Naive thymus-derived CD4-positive, alpha-beta T cell (primary cell): ENCODE measurements around the gene PRKRIP1. TPM values are rescaled to one million over a fixed set of nuclear protein-coding genes. Genes with fewer than 3 reads are reported as not detected.

Experiments used
- ATAC-seq: fragments of 150-1000 bp; cut with Tn5 transposase; 2 replicates; pipeline ENCODE4 v1.10.0; 2021; ENCODE audit warnings: mild to moderate bottlenecking, moderate library complexity
- CTCF ChIA-PET: fragments of 350-600 bp; sonication (Branson Sonifier 250); formaldehyde crosslinking; loops from one replicate; lab custom pipeline; 2021; ENCODE audit warnings: antibody characterized with exemption; lab: Charles Lee
- POLR2A ChIA-PET: fragments of 350-600 bp; sonication (Branson Sonifier 250); formaldehyde crosslinking; loops from one replicate; lab custom pipeline; 2021; ENCODE audit warnings: antibody characterized with exemption, inconsistent platforms; lab: Charles Lee
- DNase-seq, 9 donors: peaks; one replicate each; pipeline versions ENCODE4 v3.0.0 to v3.0.0-alpha.2; 2020 to 2022; ENCODE audit warnings: mixed read lengths in 1 of 9
- H3K27ac ChIP-seq: one replicate; pipeline ENCODE4 v1.7.0; 2013; ENCODE audit warnings: mild to moderate bottlenecking, low read depth, low read length, moderate library complexity
- H3K27me3 ChIP-seq, 2 donors: one replicate each; pipeline ENCODE4 v1.7.0; 2013; ENCODE audit warnings: low read length in 2 of 2, mild to moderate bottlenecking in 2 of 2, moderate library complexity in 2 of 2; ENCODE audit not compliant: control insufficient read depth in 2 of 2, insufficient read depth in 2 of 2
- H3K36me3 ChIP-seq, 3 experiments: 1 replicate in 2 of 3; 2 replicates in 1 of 3; pipeline ENCODE4 v1.7.0; 2013; ENCODE audit warnings: low read length in 3 of 3, mild to moderate bottlenecking in 3 of 3, moderate library complexity in 1 of 3; ENCODE audit not compliant: insufficient read depth in 3 of 3, control insufficient read depth in 2 of 3
- H3K4me1 ChIP-seq, 2 donors: one replicate each; pipeline ENCODE4 v1.7.0; 2013; ENCODE audit warnings: low read length in 2 of 2, mild to moderate bottlenecking in 2 of 2, moderate library complexity in 1 of 2; ENCODE audit not compliant: control insufficient read depth in 2 of 2, insufficient read depth in 2 of 2
- H3K4me3 ChIP-seq: 2 replicates; pipeline ENCODE4 v1.7.0; 2013; ENCODE audit warnings: mild to moderate bottlenecking, low read length
- H3K9me3 ChIP-seq, 3 experiments: 1 replicate in 2 of 3; 2 replicates in 1 of 3; pipeline ENCODE4 v1.7.0; 2013; ENCODE audit warnings: low read length in 3 of 3; ENCODE audit not compliant: control insufficient read depth in 2 of 3
- H3K27ac Mint-ChIP-seq, 9 donors: one replicate each; pipeline ENCODE4 v1.8.0; 2020 to 2022; ENCODE audit warnings: mixed read lengths in 9 of 9, mild to moderate bottlenecking in 8 of 9, moderate library complexity in 5 of 9, inconsistent platforms in 2 of 9
- H3K27me3 Mint-ChIP-seq, 5 donors: one replicate each; pipeline ENCODE4 v1.8.0; 2021 to 2022; ENCODE audit warnings: mixed read lengths in 5 of 5, mild to moderate bottlenecking in 1 of 5
- H3K36me3 Mint-ChIP-seq, 5 donors: one replicate each; pipeline ENCODE4 v1.8.0; 2020 to 2022; ENCODE audit warnings: mixed read lengths in 5 of 5, mild to moderate bottlenecking in 3 of 5, inconsistent platforms in 1 of 5
- H3K4me1 Mint-ChIP-seq, 7 donors: one replicate each; pipeline ENCODE4 v1.8.0; 2020 to 2022; ENCODE audit warnings: mixed read lengths in 7 of 7, mild to moderate bottlenecking in 3 of 7, inconsistent platforms in 1 of 7
- H3K4me3 Mint-ChIP-seq, 10 donors: one replicate each; pipeline ENCODE4 v1.8.0; 2020 to 2022; ENCODE audit warnings: mild to moderate bottlenecking in 10 of 10, mixed read lengths in 10 of 10, moderate library complexity in 6 of 10, inconsistent platforms in 2 of 10
- H3K9me3 Mint-ChIP-seq, 11 donors: one replicate each; pipeline ENCODE4 v1.8.0; 2020 to 2022; ENCODE audit warnings: mixed read lengths in 11 of 11, mild to moderate bottlenecking in 4 of 11, inconsistent platforms in 1 of 11, moderate library complexity in 1 of 11
- intact Hi-C, 2 donors: fragments of 100-400 bp; cut with micrococcal nuclease; formaldehyde crosslinking; loops; one replicate each; pipeline ENCODE4 v1.15.1; 2023
- polyA plus RNA-seq, 2 donors: library from polyadenylated mRNA; unstranded; fragments of 300-500 nt; fragmentation: Illumina TruSeq; gene quantifications; one replicate each; pipeline ENCODE4 v1.2.3, GENCODE V29; 2021
- total RNA-seq, 6 experiments: library from RNA in 5 of 6; stranded (reverse) in 5 of 6; gene quantifications; 1 replicate in 5 of 6; 2 replicates in 1 of 6; pipeline ENCODE4 v1.2.3 and lab custom pipeline; 2021 to 2026

The PRKRIP1 gene
- total and polyA plus RNA-seq, 7 experiments from 2014 or later, result 15.7 to 58.4 (median 39.6) TPM

- DNase-seq (peak in 7 of 9 donors; percentile 35 to 67 (median 56)), ATAC-seq (peak; percentile 49)
- peaks cover 0 to 41% (median 9%) of the 10 kb centered on the region in 3 experiments for H3K36me3 ChIP-seq
- H3K9me3 Mint-ChIP-seq, result peaks cover 0 to 3% (median 0%) of the 10 kb centered on the region in 11 donors
- H3K9me3 ChIP-seq, result no peaks in the 10 kb centered on the region
- intact Hi-C loops, result loop anchor here (1.0 to 2.0 kb wide), 6 partner anchors 8 to 52 kb away; partner anchors contain the start of genes ALKBH4 (in 1 of the 2), LRWD1 (in 1 of the 2) and PRKRIP1 (in 1 of the 2)
- H3K27me3 ChIP-seq, result no peaks in the 10 kb centered on the region
- H3K4me3 Mint-ChIP-seq, result no peak overlapping the region
- peak overlapping the region; percentile 27 for H3K27ac ChIP-seq
- ChIA-PET CTCF (interaction anchor here (0.6 to 5.9 kb wide), 15 partner anchors 14 to 56 kb away, joined by 3 to 44 read pairs (median 4); partner anchors contain the start of genes ALKBH4 and ORAI2), POLR2A (interaction anchor here (1.0 to 25.3 kb wide), 8 partner anchors 12 to 58 kb away, joined by 3 to 510 read pairs (median 4); partner anchors contain the start of gene ORAI2)
- H3K4me3 ChIP-seq, result no peak overlapping the region
- peak overlapping the region in 8 of 9 donors; percentile 5 to 96 (median 58) for H3K27ac Mint-ChIP-seq
- H3K27me3 Mint-ChIP-seq, result no peaks in the 10 kb centered on the region
- H3K36me3 Mint-ChIP-seq, result peaks cover 16 to 52% (median 35%) of the 10 kb centered on the region in 5 donors
- peaks cover 28 to 32% of the 10 kb centered on the region in 2 donors for H3K4me1 ChIP-seq
- peaks cover 25 to 48% (median 44%) of the 10 kb centered on the region in 7 donors for H3K4me1 Mint-ChIP-seq
Observed at GRCh38 chr7:102412548-102412947, 16.4 kb downstream of the PRKRIP1 start.

GRCh38 chr7:102413091-102413490, 16.9 kb downstream of the PRKRIP1 start:
- DNase-seq, result no peak
- intact Hi-C loops, result loop anchor here in 1 of 2 donors (2.0 kb wide), 1 partner anchor 16 kb away; the partner anchor contains the start of gene PRKRIP1
- no peaks in the 10 kb centered on the region for H3K9me3 ChIP-seq
- H3K27ac ChIP-seq, result peak overlapping the region; percentile 27
- Mint-ChIP-seq H3K27ac (peak overlapping the region in 6 of 9 donors; percentile 5 to 96 (median 61)), H3K4me1 (peaks cover 27 to 54% (median 48%) of the 10 kb centered on the region in 7 donors), H3K36me3 (peaks cover 11 to 52% (median 32%) of the 10 kb centered on the region in 5 donors), H3K27me3 (no peaks in the 10 kb centered on the region), H3K9me3 (peaks cover 0 to 3% (median 0%) of the 10 kb centered on the region in 11 donors), H3K4me3 (no peak overlapping the region)
- ChIA-PET CTCF (interaction anchor here (0.7 to 5.9 kb wide), 14 partner anchors 13 to 56 kb away, joined by 3 to 44 read pairs (median 4); partner anchors contain the start of genes ALKBH4 and ORAI2), POLR2A (interaction anchor here (1.0 to 25.3 kb wide), 6 partner anchors 12 to 58 kb away, joined by 3 to 510 read pairs (median 4); partner anchors contain the start of gene ORAI2)
- no peak overlapping the region for H3K4me3 ChIP-seq
- H3K4me1 ChIP-seq, result peaks cover 33 to 38% of the 10 kb centered on the region in 2 donors
- no peak for ATAC-seq
- no peaks in the 10 kb centered on the region for H3K27me3 ChIP-seq
- peaks cover 0 to 36% (median 4%) of the 10 kb centered on the region in 3 experiments for H3K36me3 ChIP-seq

GRCh38 chr7:102413611-102414010, 17.4 kb downstream of the PRKRIP1 start:
- Histone ChIP-seq H3K4me1 (peaks cover 38 to 43% of the 10 kb centered on the region in 2 donors), H3K36me3 (peaks cover 0 to 30% (median 0%) of the 10 kb centered on the region in 3 experiments), H3K27ac (no peak overlapping the region), H3K27me3 (no peaks in the 10 kb centered on the region), H3K9me3 (no peaks in the 10 kb centered on the region), H3K4me3 (no peak overlapping the region)
- intact Hi-C loops, result loop anchor here in 1 of 2 donors (2.0 kb wide), 1 partner anchor 17 kb away; the partner anchor contains the start of gene PRKRIP1
- Mint-ChIP-seq H3K27ac (peak overlapping the region in 7 of 9 donors; percentile 13 to 96 (median 76)), H3K4me3 (no peak overlapping the region), H3K36me3 (peaks cover 7 to 51% (median 27%) of the 10 kb centered on the region in 5 donors), H3K9me3 (peaks cover 0 to 3% (median 0%) of the 10 kb centered on the region in 11 donors), H3K4me1 (peaks cover 32 to 59% (median 47%) of the 10 kb centered on the region in 7 donors), H3K27me3 (no peaks in the 10 kb centered on the region)
- ATAC-seq (no peak), DNase-seq (no peak)
- POLR2A ChIA-PET, result interaction anchor here (1.0 to 25.3 kb wide), 4 partner anchors 16 to 51 kb away, joined by 4 to 510 read pairs (median 13); partner anchors contain the start of genes ALKBH4, LRWD1, ORAI2 and PRKRIP1
- CTCF ChIA-PET, result interaction anchor here (0.7 to 5.9 kb wide), 7 partner anchors 9 to 51 kb away, joined by 3 to 44 read pairs (median 4); partner anchors contain the start of gene ALKBH4

GRCh38 chr7:102415685-102416225, 19.6 kb downstream of the PRKRIP1 start:
- intact Hi-C loops, result loop anchor here (1.0 kb wide), 2 partner anchors 11 to 19 kb away; partner anchors contain the start of gene PRKRIP1 (in 1 of the 2)
- peaks cover 48 to 78% (median 61%) of the 10 kb centered on the region in 7 donors for H3K4me1 Mint-ChIP-seq
- H3K4me3 ChIP-seq, result peak overlapping the region; percentile 46
- ATAC-seq (peak; percentile 74), DNase-seq (peak in 8 of 9 donors; percentile 42 to 66 (median 60))
- POLR2A ChIA-PET, result interaction anchor here (0.7 to 25.3 kb wide), 11 partner anchors 14 to 49 kb away, joined by 3 to 510 read pairs (median 6); partner anchors contain the start of genes ALKBH4, LRWD1, ORAI2 and PRKRIP1
- peaks cover 39 to 48% of the 10 kb centered on the region in 2 donors for H3K4me1 ChIP-seq
- H3K27ac ChIP-seq, result peak overlapping the region; percentile 64
- CTCF ChIA-PET, result interaction anchor here (1.4 to 5.9 kb wide), 8 partner anchors 10 to 51 kb away, joined by 4 to 44 read pairs (median 14); partner anchors contain the start of genes ALKBH4, LRWD1 and ORAI2
- H3K4me3 Mint-ChIP-seq, result peak overlapping the region; percentile 82 to 89 (median 84)
- H3K27me3 ChIP-seq, result no peaks in the 10 kb centered on the region
- H3K36me3 Mint-ChIP-seq, result peaks cover 0 to 45% (median 20%) of the 10 kb centered on the region in 5 donors
- no peaks in the 10 kb centered on the region for H3K9me3 Mint-ChIP-seq
- H3K27me3 Mint-ChIP-seq, result no peaks in the 10 kb centered on the region
- peak overlapping the region; percentile 91 to 98 (median 96) for H3K27ac Mint-ChIP-seq
- H3K36me3 ChIP-seq, result peaks cover 0 to 12% (median 0%) of the 10 kb centered on the region in 3 experiments
- H3K9me3 ChIP-seq, result no peaks in the 10 kb centered on the region

GRCh38 chr7:102416406-102416805, 20.2 kb downstream of the PRKRIP1 start:
- Histone ChIP-seq H3K27me3 (no peaks in the 10 kb centered on the region), H3K4me3 (peak overlapping the region; percentile 46), H3K4me1 (peaks cover 39 to 55% of the 10 kb centered on the region in 2 donors), H3K27ac (peak overlapping the region; percentile 64), H3K36me3 (peaks cover 0 to 5% (median 0%) of the 10 kb centered on the region in 3 experiments), H3K9me3 (no peaks in the 10 kb centered on the region)
- no peak for ATAC-seq
- H3K36me3 Mint-ChIP-seq, result peaks cover 0 to 46% (median 23%) of the 10 kb centered on the region in 5 donors
- POLR2A ChIA-PET, result interaction anchor here (1.5 to 25.3 kb wide), 7 partner anchors 14 to 49 kb away, joined by 4 to 510 read pairs (median 8); partner anchors contain the start of genes ALKBH4, LRWD1, ORAI2 and PRKRIP1
- no peaks in the 10 kb centered on the region for H3K9me3 Mint-ChIP-seq
- H3K4me3 Mint-ChIP-seq, result peak overlapping the region; percentile 82 to 89 (median 84)
- intact Hi-C loops, result no loop called here
- H3K27me3 Mint-ChIP-seq, result no peaks in the 10 kb centered on the region
- H3K27ac Mint-ChIP-seq, result peak overlapping the region; percentile 91 to 98 (median 96)
- CTCF ChIA-PET, result interaction anchor here (1.4 to 5.9 kb wide), 8 partner anchors 10 to 50 kb away, joined by 4 to 44 read pairs (median 14); partner anchors contain the start of genes ALKBH4, LRWD1 and ORAI2
- H3K4me1 Mint-ChIP-seq, result peaks cover 53 to 84% (median 66%) of the 10 kb centered on the region in 7 donors
- DNase-seq, result no peak
